Endothelial cell of umbilical vein (primary cell): ENCODE measurements around the gene BPIFA2.

Source experiments
- CTCF ChIP-seq, 2 donors: IDR thresholded peaks; 1 replicate in 1 of 2; 2 replicates in 1 of 2; pipeline ENCODE4 v1.5.1; 2011; ENCODE audit warnings: low read length in 2 of 2, mild to moderate bottlenecking in 2 of 2, moderate library complexity in 2 of 2, control low read depth in 1 of 2, inconsistent platforms in 1 of 2, low read depth in 1 of 2; ENCODE audit not compliant: insufficient read depth in 1 of 2; ENCODE audit errors: extremely low read depth in 1 of 2
- EZH2 ChIP-seq: IDR thresholded peaks from 2 replicates; pipeline ENCODE4 v1.6.1; 2012; ENCODE audit warnings: borderline replicate concordance, low read depth, mild to moderate bottlenecking, moderate library complexity, low read length, inconsistent platforms; ENCODE audit not compliant: severe bottlenecking
- POLR2A ChIP-seq: IDR thresholded peaks from 2 replicates; pipeline ENCODE4 v1.6.1; 2012; ENCODE audit warnings: low read depth, mild to moderate bottlenecking, control low read depth, low read length
- POLR2AphosphoS5 ChIP-seq: IDR thresholded peaks from 2 replicates; pipeline ENCODE4 v1.6.1; 2012; ENCODE audit warnings: low read depth, mild to moderate bottlenecking, control low read depth, low read length, moderate library complexity; ENCODE audit not compliant: insufficient read depth
- TF ChIP-seq, protein P1 (sequence below): IDR thresholded peaks from 2 replicates; pipeline ENCODE4 v1.6.1; 2011; ENCODE audit not compliant: insufficient read depth, insufficient read length

DNA sequence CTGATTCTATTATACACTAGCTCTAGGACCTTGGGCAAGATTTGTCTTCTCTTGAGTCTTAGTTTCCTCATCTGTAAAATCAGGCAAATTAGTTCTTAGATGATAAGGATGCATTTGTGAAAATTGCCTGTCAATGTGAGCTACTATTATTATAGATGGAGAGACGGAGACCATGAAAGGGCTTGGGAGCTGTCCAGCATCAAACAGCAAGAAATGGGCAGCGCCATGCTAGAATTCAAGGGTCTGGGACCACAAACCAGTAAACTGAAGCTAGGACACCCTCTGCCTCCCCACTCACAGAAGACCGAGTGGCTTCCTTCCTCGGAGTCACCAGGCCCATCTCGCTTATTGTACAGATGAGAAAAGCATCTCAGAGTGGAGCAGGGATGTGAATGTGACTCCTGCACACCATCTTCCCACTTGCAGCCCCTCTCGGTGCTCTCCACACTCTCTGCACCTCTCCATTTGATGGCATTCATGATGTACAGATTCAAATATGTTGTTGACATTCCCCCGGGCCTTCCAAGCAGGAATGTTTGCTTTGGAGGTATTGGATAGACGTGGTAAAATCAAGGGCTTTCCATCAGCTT lies 25.0 kb downstream of the BPIFA2 start:
- TF ChIP-seq, protein P1, sequence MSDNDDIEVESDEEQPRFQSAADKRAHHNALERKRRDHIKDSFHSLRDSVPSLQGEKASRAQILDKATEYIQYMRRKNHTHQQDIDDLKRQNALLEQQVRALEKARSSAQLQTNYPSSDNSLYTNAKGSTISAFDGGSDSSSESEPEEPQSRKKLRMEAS: no peak
- no peak for TF ChIP-seq CTCF (IDR thresholded peaks at IDR 0.05; ENCODE audit: extremely low read depth in 1 of 2, insufficient read depth in 1 of 2, low read depth in 1 of 2, low read length in 2 of 2)
- TF ChIP-seq POLR2A: no peak
- no peak for TF ChIP-seq POLR2AphosphoS5
- TF ChIP-seq EZH2: no peak
